ENCODE data around the gene KRTAP12-1. TPM values are rescaled to one million over a fixed set of nuclear protein-coding genes. Genes with fewer than 3 reads are reported as not detected.

KRTAP12-1 gene
- total and polyA plus RNA-seq, 2 donors (not counting 1 experiment from before 2014, with no cell fraction given), result not detected

DNA sequence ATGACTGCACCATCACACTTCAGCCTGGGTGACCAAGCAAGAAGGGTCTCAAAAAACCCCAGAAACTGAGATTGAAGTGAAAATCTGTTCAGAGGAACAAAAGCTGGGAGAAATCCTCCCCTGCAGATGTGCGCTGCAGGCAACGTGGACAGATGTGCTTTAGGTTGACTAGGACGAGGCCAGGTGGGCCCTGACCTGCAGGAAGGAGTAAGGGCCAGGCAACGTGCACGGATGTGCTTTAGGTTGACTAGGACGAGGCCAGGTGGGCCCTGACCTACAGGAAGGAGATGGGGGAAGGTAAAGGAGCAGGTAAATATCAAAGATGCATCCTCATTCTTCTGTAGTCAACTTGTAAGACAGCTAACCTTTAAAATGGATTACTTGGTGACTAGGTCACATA lies 2.5 kb upstream of the KRTAP12-1 start:
- Histone ChIP-seq H3K79me2 (ENCODE audit: control insufficient read depth, insufficient read depth, low read length) (no peaks in the 10 kb centered on the region), H3K27ac (ENCODE audit: insufficient read depth, low read length) (no peak overlapping the region), H3K9ac (ENCODE audit: insufficient read depth, low read length) (no peak overlapping the region), H3K27me3 (ENCODE audit: control insufficient read depth, insufficient read depth, low read length) (peaks cover 4% of the 10 kb centered on the region), H3K9me3 (ENCODE audit: control insufficient read depth, insufficient read depth, low read depth, low read length) (no peaks in the 10 kb centered on the region), H3K4me3 (replicated peaks in 1 of 4; ENCODE audit: control extremely low read depth in 1 of 4, insufficient read depth in 1 of 4, low read depth in 3 of 4, low read length in 4 of 4) (no peak overlapping the region), H3K4me1 (ENCODE audit: control insufficient read depth, extremely low read depth, insufficient read depth, low read length) (no peaks in the 10 kb centered on the region), H3K36me3 (ENCODE audit: control insufficient read depth, insufficient read depth, low read length) (no peaks in the 10 kb centered on the region), H4K20me1 (ENCODE audit: control insufficient read depth, extremely low read depth, insufficient read depth, low read length) (no peaks in the 10 kb centered on the region), H3K4me2 (ENCODE audit: extremely low read depth, insufficient read depth, low read length) (no peak overlapping the region), H2AFZ (ENCODE audit: low read length) (no peak overlapping the region)
- TF ChIP-seq CTCF (conservative IDR thresholded peaks at IDR 0.05 in 1 of 2, IDR thresholded peaks at IDR 0.05 in 1 of 2; ENCODE audit: low read depth in 1 of 2, low read length in 2 of 2), result no peak
- no peak for TF ChIP-seq EZH2 (IDR thresholded peaks at IDR 0.05; ENCODE audit: low read length, missing control alignments)
- DNase-seq (ENCODE audit: low read depth in 2 of 2), result no peak

GRCh38 chr21:44684077-44684476 lies 2.1 kb upstream of the KRTAP12-1 start:
- H3K9ac ChIP-seq (ENCODE audit: insufficient read depth, low read length), result no peak overlapping the region
- no peak overlapping the region for H2AFZ ChIP-seq (ENCODE audit: low read length)
- H3K9me3 ChIP-seq (ENCODE audit: control insufficient read depth, insufficient read depth, low read depth, low read length), result no peaks in the 10 kb centered on the region
- no peaks in the 10 kb centered on the region for H3K4me1 ChIP-seq (ENCODE audit: control insufficient read depth, extremely low read depth, insufficient read depth, low read length)
- H3K79me2 ChIP-seq (ENCODE audit: control insufficient read depth, insufficient read depth, low read length), result no peaks in the 10 kb centered on the region
- peaks cover 4% of the 10 kb centered on the region for H3K27me3 ChIP-seq (ENCODE audit: control insufficient read depth, insufficient read depth, low read length)
- DNase-seq (ENCODE audit: low read depth in 2 of 2), result no peak
- H3K27ac ChIP-seq (ENCODE audit: insufficient read depth, low read length), result no peak overlapping the region
- no peaks in the 10 kb centered on the region for H3K36me3 ChIP-seq (ENCODE audit: control insufficient read depth, insufficient read depth, low read length)
- H3K4me2 ChIP-seq (ENCODE audit: extremely low read depth, insufficient read depth, low read length), result no peak overlapping the region
- no peaks in the 10 kb centered on the region for H4K20me1 ChIP-seq (ENCODE audit: control insufficient read depth, extremely low read depth, insufficient read depth, low read length)
- H3K4me3 ChIP-seq (replicated peaks in 1 of 4; ENCODE audit: control extremely low read depth in 1 of 4, insufficient read depth in 1 of 4, low read depth in 3 of 4, low read length in 4 of 4), result no peak overlapping the region
- TF ChIP-seq CTCF (conservative IDR thresholded peaks at IDR 0.05 in 1 of 2, IDR thresholded peaks at IDR 0.05 in 1 of 2; ENCODE audit: low read depth in 1 of 2, low read length in 2 of 2) (no peak), EZH2 (IDR thresholded peaks at IDR 0.05; ENCODE audit: low read length, missing control alignments) (no peak)

GRCh38 chr21:44682580-44683151 lies 703 bp upstream of the KRTAP12-1 start:
- no peaks in the 10 kb centered on the region for H3K79me2 ChIP-seq (ENCODE audit: control insufficient read depth, insufficient read depth, low read length)
- H2AFZ ChIP-seq (ENCODE audit: low read length), result no peak overlapping the region
- no peak overlapping the region for H3K4me3 ChIP-seq (replicated peaks in 1 of 4; ENCODE audit: control extremely low read depth in 1 of 4, insufficient read depth in 1 of 4, low read depth in 3 of 4, low read length in 4 of 4)
- no peak overlapping the region for H3K4me2 ChIP-seq (ENCODE audit: extremely low read depth, insufficient read depth, low read length)
- H3K27me3 ChIP-seq (ENCODE audit: control insufficient read depth, insufficient read depth, low read length), result peaks cover 2% of the 10 kb centered on the region
- H3K9me3 ChIP-seq (ENCODE audit: control insufficient read depth, insufficient read depth, low read depth, low read length), result no peaks in the 10 kb centered on the region
- no peaks in the 10 kb centered on the region for H3K4me1 ChIP-seq (ENCODE audit: control insufficient read depth, extremely low read depth, insufficient read depth, low read length)
- H3K9ac ChIP-seq (ENCODE audit: insufficient read depth, low read length), result no peak overlapping the region
- TF ChIP-seq EZH2 (IDR thresholded peaks at IDR 0.05; ENCODE audit: low read length, missing control alignments) (no peak), CTCF (conservative IDR thresholded peaks at IDR 0.05 in 1 of 2, IDR thresholded peaks at IDR 0.05 in 1 of 2; ENCODE audit: low read depth in 1 of 2, low read length in 2 of 2) (no peak)
- H3K27ac ChIP-seq (ENCODE audit: insufficient read depth, low read length), result no peak overlapping the region
- DNase-seq (ENCODE audit: low read depth in 2 of 2), result no peak
- H4K20me1 ChIP-seq (ENCODE audit: control insufficient read depth, extremely low read depth, insufficient read depth, low read length), result no peaks in the 10 kb centered on the region
- no peaks in the 10 kb centered on the region for H3K36me3 ChIP-seq (ENCODE audit: control insufficient read depth, insufficient read depth, low read length)

All from fibroblast of lung (primary cell).